HG03565 (cell line): ENCODE data around the gene CETN1.

Source experiments
- ATAC-seq: cut with Tn5 transposase; IDR thresholded peaks from one replicate; pipeline ENCODE4 v1.9.1; 2021; ENCODE audit warnings: mild to moderate bottlenecking, moderate library complexity; ENCODE audit not compliant: unreplicated experiment

The CETN1 gene

GRCh38 chr18:580154-580553 lies at the start of gene CETN1:
TSS of gene CETN1 (plus strand) at chr18:580380. CDS start at chr18:580409, 29 bp downstream.
- ATAC-seq: no peak

- ATAC-seq: no peak
Observed at GRCh38 chr18:532018-532417, 48.2 kb upstream of the CETN1 start.

- ATAC-seq: no peak
Observed at GRCh38 chr18:532632-533031, 47.5 kb upstream of the CETN1 start.

GRCh38 chr18:533995-534601 lies 46.1 kb upstream of the CETN1 start:
- ATAC-seq: no peak

- no peak for ATAC-seq
Observed at GRCh38 chr18:543447-544078, 36.6 kb upstream of the CETN1 start.

GRCh38 chr18:549967-550366 lies 30.2 kb upstream of the CETN1 start:
- no peak for ATAC-seq

GRCh38 chr18:551404-552061 lies 28.6 kb upstream of the CETN1 start:
- no peak for ATAC-seq

GRCh38 chr18:555705-556457 lies 24.3 kb upstream of the CETN1 start:
- no peak for ATAC-seq

GRCh38 chr18:564708-565561 lies 15.2 kb upstream of the CETN1 start:
- no peak for ATAC-seq

GRCh38 chr18:565562-566061 lies 14.6 kb upstream of the CETN1 start:
- no peak for ATAC-seq

- no peak for ATAC-seq
Observed at GRCh38 chr18:567122-567521, 13.1 kb upstream of the CETN1 start.

GRCh38 chr18:568731-569130 lies 11.4 kb upstream of the CETN1 start:
- ATAC-seq: no peak

GRCh38 chr18:570256-570655 lies 9.9 kb upstream of the CETN1 start:
- ATAC-seq: no peak

- no peak for ATAC-seq
Observed at GRCh38 chr18:570697-571096, 9.5 kb upstream of the CETN1 start.

GRCh38 chr18:572091-572830 lies 7.9 kb upstream of the CETN1 start:
- no peak for ATAC-seq

GRCh38 chr18:572831-573289 lies 7.3 kb upstream of the CETN1 start:
- ATAC-seq: no peak

GRCh38 chr18:573385-573784 lies 6.8 kb upstream of the CETN1 start:
- no peak for ATAC-seq

GRCh38 chr18:574149-574860 lies 5.9 kb upstream of the CETN1 start:
- ATAC-seq: no peak
